ENCODE measurements around the gene TMEM164.

TMEM164 gene

GRCh38 chrX:110210417-110211139 is 207.7 kb downstream of the TMEM164 start:
- no peak overlapping the region for H3K4me3 ChIP-seq (ENCODE audit: low read length)

DNA sequence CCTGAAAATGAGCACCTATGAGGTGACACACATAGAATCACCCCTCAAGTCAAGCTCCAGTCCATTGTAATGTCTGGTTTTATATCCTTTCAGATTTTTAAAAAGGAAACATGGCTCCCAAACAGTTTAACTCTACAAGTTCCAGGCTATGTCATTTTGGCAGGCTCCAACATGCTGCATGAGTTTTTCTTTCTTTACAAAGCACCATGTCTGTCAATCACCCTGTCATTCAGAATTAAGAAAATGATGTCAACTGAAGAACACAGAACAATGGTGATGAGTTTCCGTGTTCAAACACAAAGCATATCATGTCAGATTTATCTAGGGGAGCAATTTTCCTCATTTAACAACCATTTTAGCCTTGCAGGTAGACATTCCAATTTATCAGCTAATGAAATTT is 208.4 kb downstream of the TMEM164 start:
- no peak overlapping the region for H3K4me3 ChIP-seq (ENCODE audit: low read length)

More at GRCh38 chrX:110210417-110211139, 207.7 kb downstream of the TMEM164 start:
- no peak for TF ChIP-seq ZNF274 (IDR thresholded peaks at IDR 0.05; ENCODE audit: low read depth, low read length)

GRCh38 chrX:110212299-110212698 is 209.4 kb downstream of the TMEM164 start:
- TF ChIP-seq ZNF274 (IDR thresholded peaks at IDR 0.05; ENCODE audit: low read depth, low read length), result no peak

More for the DNA sequence above, 208.4 kb downstream of the TMEM164 start:
- no peak for TF ChIP-seq ZNF274 (IDR thresholded peaks at IDR 0.05; ENCODE audit: low read depth, low read length)

DNA sequence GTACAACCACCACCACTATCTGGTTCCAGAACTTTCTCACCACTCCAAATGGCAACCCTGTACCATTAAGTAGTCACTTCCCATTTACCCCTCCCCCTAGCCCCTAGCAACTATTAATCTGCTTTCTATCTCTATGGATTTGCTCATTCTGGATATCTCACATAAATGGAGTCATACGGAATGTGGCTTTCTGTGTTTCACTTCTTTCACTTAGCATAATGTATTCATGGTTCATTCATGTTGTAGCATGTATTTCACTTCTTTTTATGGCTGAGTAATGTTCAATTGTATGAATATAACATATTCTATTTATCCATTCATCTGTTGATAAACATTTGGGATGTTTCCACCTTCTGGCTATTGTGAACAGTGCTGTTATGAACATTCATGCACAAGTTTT is 210.3 kb downstream of the TMEM164 start:
- no peak for TF ChIP-seq ZNF274 (IDR thresholded peaks at IDR 0.05; ENCODE audit: low read depth, low read length)
- no peak overlapping the region for H3K4me3 ChIP-seq (ENCODE audit: low read length)

More at GRCh38 chrX:110212299-110212698, 209.4 kb downstream of the TMEM164 start:
- H3K4me3 ChIP-seq (ENCODE audit: low read length), result no peak overlapping the region

DNA sequence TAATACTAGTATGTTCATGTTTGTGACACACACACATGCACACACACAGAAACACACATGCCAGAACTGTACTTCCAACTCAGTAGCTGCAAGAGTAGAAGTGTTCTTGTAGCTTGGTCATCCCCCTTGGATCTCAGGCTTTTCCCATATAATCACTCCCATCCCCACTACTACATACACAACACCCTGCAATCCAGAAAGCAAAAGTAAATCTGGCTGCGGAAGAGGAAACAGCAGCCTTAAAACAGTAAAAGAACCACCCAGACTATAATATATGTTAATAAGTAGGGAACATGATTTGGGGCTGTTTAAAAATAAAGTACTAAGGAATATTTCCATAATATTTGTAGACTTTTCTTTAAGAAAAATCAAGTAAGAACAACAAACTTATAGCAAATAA is 211.8 kb downstream of the TMEM164 start:
- no peak overlapping the region for H3K4me3 ChIP-seq (ENCODE audit: low read length)
- TF ChIP-seq ZNF274 (IDR thresholded peaks at IDR 0.05; ENCODE audit: low read depth, low read length), result no peak

- TF ChIP-seq ZNF274 (IDR thresholded peaks at IDR 0.05; ENCODE audit: low read depth, low read length), result no peak
- no peak overlapping the region for H3K4me3 ChIP-seq (ENCODE audit: low read length)
Observed at GRCh38 chrX:110215411-110215810, 212.5 kb downstream of the TMEM164 start.

DNA sequence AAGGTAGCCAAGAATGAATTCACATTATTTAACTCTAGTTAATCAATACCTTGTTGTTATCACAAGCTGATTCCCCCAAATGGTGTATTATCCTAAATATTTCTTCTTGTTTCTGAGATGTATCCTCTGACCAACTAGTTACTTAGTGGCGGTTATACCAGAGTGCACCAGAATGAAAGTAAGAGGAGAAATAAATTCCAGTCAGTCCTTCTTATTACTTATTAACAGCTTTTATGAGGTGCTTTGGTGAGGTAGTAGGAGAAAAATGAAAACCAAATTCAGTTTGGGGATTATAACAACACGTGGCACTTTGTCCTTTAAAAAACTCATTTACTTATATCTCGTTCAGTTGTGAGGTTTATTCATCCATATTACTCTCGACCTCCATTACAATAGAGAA is 213.1 kb downstream of the TMEM164 start:
- TF ChIP-seq ZNF274 (IDR thresholded peaks at IDR 0.05; ENCODE audit: low read depth, low read length), result no peak
- no peak overlapping the region for H3K4me3 ChIP-seq (ENCODE audit: low read length)

- H3K4me3 ChIP-seq (ENCODE audit: low read length), result no peak overlapping the region
- TF ChIP-seq ZNF274 (IDR thresholded peaks at IDR 0.05; ENCODE audit: low read depth, low read length), result no peak
Observed at GRCh38 chrX:110218591-110218990, 215.7 kb downstream of the TMEM164 start.

DNA sequence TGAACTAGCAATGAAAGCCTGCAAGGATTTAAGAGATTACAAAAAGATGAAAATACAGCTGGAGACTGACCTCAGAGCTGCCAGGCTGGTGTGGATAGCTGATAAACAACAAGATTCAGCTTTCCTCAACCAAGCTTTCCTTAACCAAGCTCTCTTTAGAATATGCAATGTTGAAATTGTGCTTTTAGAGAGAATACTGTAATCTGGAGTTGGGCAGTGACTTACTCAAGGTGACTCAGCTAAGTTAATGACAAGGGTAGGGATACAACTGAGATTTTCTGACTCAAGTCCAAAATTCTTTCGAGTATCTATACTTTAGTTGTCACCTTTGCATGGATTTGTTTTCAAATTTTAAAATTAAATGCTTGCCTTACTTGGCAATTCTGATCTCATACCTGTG is 217.0 kb downstream of the TMEM164 start:
- TF ChIP-seq ZNF274 (IDR thresholded peaks at IDR 0.05; ENCODE audit: low read depth, low read length), result no peak
- no peak overlapping the region for H3K4me3 ChIP-seq (ENCODE audit: low read length)

- no peak overlapping the region for H3K4me3 ChIP-seq (ENCODE audit: low read length)
- TF ChIP-seq ZNF274 (IDR thresholded peaks at IDR 0.05; ENCODE audit: low read depth, low read length), result no peak
Observed at GRCh38 chrX:110222497-110223257, 219.8 kb downstream of the TMEM164 start.

GRCh38 chrX:110224926-110225617 is 222.2 kb downstream of the TMEM164 start:
- no peak for TF ChIP-seq ZNF274 (IDR thresholded peaks at IDR 0.05; ENCODE audit: low read depth, low read length)
- no peak overlapping the region for H3K4me3 ChIP-seq (ENCODE audit: low read length)

DNA sequence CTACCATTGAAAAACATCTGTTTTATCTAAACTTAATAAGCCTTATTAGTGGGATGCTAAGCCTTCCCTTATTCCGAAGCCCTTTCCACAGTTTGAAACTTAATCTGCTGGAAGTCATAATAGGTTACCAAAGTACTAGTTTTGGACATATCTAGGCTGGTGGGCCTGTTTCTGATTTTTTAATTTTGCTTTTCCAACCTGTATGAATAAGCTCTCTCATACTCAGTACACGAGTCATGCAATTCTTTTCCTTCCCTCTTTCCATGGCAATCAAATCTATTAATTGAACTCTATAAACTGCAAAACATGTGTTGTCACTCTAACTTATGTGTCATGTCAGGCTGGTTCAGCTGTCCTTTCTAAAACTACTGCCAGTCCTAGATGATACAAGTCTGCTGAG is 224.0 kb downstream of the TMEM164 start:
- H3K4me3 ChIP-seq (ENCODE audit: low read length), result no peak overlapping the region

More for the DNA sequence above, 224.0 kb downstream of the TMEM164 start:
- TF ChIP-seq ZNF274 (IDR thresholded peaks at IDR 0.05; ENCODE audit: low read depth, low read length), result no peak

Data from GM08714 (cell line).